GM12873 (cell line): ENCODE data around the gene FLOT1.

Experiments used
- TF ChIP-seq, protein P1 (sequence below): IDR thresholded peaks from 2 replicates; pipeline ENCODE4 v1.5.1; 2012; ENCODE audit warnings: low read depth, mild to moderate bottlenecking, moderate library complexity, low read length, control low read depth; ENCODE audit not compliant: insufficient read depth; ENCODE audit errors: missing control alignments

FLOT1 gene

DNA sequence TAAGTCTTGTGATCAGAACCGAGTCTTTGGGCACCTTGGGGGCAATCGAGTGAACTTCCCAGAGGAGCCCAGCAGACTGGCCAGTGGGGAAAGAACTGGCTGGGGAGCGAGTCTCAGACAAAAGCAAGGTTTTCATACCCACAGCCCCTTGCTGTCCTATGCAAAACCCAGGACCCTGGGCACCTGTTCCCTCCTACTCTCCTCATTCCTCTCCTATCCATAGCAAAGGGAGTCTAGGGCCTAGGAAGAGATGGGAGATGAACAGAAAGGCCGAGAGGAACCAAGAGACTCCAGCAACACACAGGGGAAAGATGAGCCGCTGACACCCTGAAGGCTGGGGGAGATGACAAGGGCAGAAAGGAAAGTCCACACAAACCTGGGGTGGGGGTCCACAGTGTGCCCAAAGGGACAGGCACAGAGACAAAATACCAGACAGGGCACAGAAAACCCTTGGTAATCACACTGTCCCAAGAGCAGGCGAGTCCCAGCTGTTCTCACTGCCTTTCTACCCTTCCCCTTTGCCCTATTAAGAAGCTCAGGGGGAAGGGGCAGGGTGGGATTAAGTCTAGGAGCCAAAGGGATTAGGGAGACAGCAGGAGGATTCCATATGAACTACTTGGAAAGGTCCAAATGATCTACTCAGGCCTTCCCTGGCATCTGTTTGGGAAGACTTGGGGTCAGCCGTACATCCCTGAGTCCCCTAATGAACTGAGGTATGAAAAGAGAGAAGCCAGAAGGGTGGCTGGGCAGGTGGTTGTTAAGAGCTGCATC lies 62.5 kb downstream of the FLOT1 start:
- TF ChIP-seq, protein P1, sequence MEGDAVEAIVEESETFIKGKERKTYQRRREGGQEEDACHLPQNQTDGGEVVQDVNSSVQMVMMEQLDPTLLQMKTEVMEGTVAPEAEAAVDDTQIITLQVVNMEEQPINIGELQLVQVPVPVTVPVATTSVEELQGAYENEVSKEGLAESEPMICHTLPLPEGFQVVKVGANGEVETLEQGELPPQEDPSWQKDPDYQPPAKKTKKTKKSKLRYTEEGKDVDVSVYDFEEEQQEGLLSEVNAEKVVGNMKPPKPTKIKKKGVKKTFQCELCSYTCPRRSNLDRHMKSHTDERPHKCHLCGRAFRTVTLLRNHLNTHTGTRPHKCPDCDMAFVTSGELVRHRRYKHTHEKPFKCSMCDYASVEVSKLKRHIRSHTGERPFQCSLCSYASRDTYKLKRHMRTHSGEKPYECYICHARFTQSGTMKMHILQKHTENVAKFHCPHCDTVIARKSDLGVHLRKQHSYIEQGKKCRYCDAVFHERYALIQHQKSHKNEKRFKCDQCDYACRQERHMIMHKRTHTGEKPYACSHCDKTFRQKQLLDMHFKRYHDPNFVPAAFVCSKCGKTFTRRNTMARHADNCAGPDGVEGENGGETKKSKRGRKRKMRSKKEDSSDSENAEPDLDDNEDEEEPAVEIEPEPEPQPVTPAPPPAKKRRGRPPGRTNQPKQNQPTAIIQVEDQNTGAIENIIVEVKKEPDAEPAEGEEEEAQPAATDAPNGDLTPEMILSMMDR = no peak

DNA sequence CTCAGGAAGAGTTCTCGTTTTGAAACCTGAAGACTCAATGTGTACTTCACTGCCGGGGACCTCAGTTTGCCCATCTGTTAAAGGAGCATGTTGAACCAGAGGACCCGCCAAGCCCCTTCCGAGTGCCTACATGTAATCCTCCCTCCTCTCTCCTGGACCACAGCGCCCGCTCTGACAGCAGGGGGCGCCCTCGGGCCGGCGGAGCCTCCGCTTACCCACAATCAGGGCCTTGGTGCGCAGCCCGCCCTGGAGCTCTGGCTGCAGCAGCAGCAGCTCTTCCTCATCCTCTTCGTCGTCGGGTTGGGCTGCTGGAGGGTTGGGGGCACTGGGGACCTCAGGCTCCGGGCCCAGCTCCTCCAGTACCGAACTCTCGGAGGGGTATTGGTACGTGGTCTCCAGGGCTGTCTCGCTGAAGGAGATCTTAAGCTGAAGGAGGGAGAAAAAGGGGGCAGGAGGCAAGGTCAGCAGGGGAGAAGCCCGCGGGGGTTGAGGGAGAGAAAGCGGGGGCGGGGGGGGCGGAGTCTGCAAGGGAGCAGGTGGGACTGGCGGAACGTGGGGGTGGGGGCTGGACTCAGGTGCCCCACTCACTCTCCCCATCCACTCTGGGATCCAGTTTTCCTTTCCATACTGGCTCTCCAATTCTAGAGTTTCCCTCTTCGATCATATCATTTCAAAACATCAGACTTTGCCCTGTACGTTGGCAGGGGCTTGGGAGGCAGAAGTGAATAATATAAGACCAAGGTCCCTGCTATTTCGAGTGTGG lies 63.3 kb downstream of the FLOT1 start:
- TF ChIP-seq, protein P1 = peak; percentile 96
